Measurements from ENCODE around the gene STIM1.
A peak's percentile ranks its signal among the peaks of the same experiment; 100 is the strongest.
"Not testable (repeated sequence)": the region's sequence is repeated elsewhere in the genome, so short reads cannot be mapped to it uniquely, and the experiment has no call there.

The STIM1 gene

GRCh38 chr11:3877364-3878257 is 22.1 kb downstream of the STIM1 start:
- in situ Hi-C loops (cut with MboI; ENCODE audit: low pct_unique_long_range_greater_than_20kb, low sequenced_read_pairs) = no loop called here
- DNase-seq = no peak

- in situ Hi-C loops (cut with MboI; ENCODE audit: low pct_unique_long_range_greater_than_20kb, low sequenced_read_pairs) = no loop called here
- DNase-seq = no peak
Observed at GRCh38 chr11:3878258-3878584, 22.8 kb downstream of the STIM1 start.

- in situ Hi-C loops (cut with MboI; ENCODE audit: low pct_unique_long_range_greater_than_20kb, low sequenced_read_pairs) = no loop called here
- no peak for DNase-seq
Observed at GRCh38 chr11:3879216-3879966, 23.9 kb downstream of the STIM1 start.

GRCh38 chr11:3879967-3880542 is 24.6 kb downstream of the STIM1 start:
- DNase-seq = no peak
- in situ Hi-C loops (cut with MboI; ENCODE audit: low pct_unique_long_range_greater_than_20kb, low sequenced_read_pairs) = no loop called here

GRCh38 chr11:3880724-3881123 is 25.3 kb downstream of the STIM1 start:
- DNase-seq = peak; percentile 43
- in situ Hi-C loops (cut with MboI; ENCODE audit: low pct_unique_long_range_greater_than_20kb, low sequenced_read_pairs) = no loop called here

GRCh38 chr11:3882655-3883054 is 27.2 kb downstream of the STIM1 start:
- in situ Hi-C loops (cut with MboI; ENCODE audit: low pct_unique_long_range_greater_than_20kb, low sequenced_read_pairs) = no loop called here
- DNase-seq = no peak

GRCh38 chr11:3885855-3886254 is 30.4 kb downstream of the STIM1 start:
- no peak for DNase-seq
- in situ Hi-C loops (cut with MboI; ENCODE audit: low pct_unique_long_range_greater_than_20kb, low sequenced_read_pairs) = no loop called here

- in situ Hi-C loops (cut with MboI; ENCODE audit: low pct_unique_long_range_greater_than_20kb, low sequenced_read_pairs) = no loop called here
- no peak for DNase-seq
Observed at GRCh38 chr11:3886985-3887384, 31.5 kb downstream of the STIM1 start.

GRCh38 chr11:3888876-3889275 is 33.4 kb downstream of the STIM1 start:
- no peak for DNase-seq
- in situ Hi-C loops (cut with MboI; ENCODE audit: low pct_unique_long_range_greater_than_20kb, low sequenced_read_pairs) = no loop called here

GRCh38 chr11:3890014-3890413 is 34.5 kb downstream of the STIM1 start:
- in situ Hi-C loops (cut with MboI; ENCODE audit: low pct_unique_long_range_greater_than_20kb, low sequenced_read_pairs) = no loop called here
- no peak for DNase-seq

GRCh38 chr11:3890806-3891205 is 35.3 kb downstream of the STIM1 start:
- no peak for DNase-seq
- in situ Hi-C loops (cut with MboI; ENCODE audit: low pct_unique_long_range_greater_than_20kb, low sequenced_read_pairs) = no loop called here

- no peak for DNase-seq
- in situ Hi-C loops (cut with MboI; ENCODE audit: low pct_unique_long_range_greater_than_20kb, low sequenced_read_pairs) = no loop called here
Observed at GRCh38 chr11:3891751-3892150, 36.3 kb downstream of the STIM1 start.

- DNase-seq = no peak
- in situ Hi-C loops (cut with MboI; ENCODE audit: low pct_unique_long_range_greater_than_20kb, low sequenced_read_pairs) = no loop called here
Observed at GRCh38 chr11:3892156-3892555, 36.7 kb downstream of the STIM1 start.

GRCh38 chr11:3893311-3893710 is 37.8 kb downstream of the STIM1 start:
- DNase-seq = no peak
- in situ Hi-C loops (cut with MboI; ENCODE audit: low pct_unique_long_range_greater_than_20kb, low sequenced_read_pairs) = no loop called here

- peak; percentile 91 for DNase-seq
- in situ Hi-C loops (cut with MboI; ENCODE audit: low pct_unique_long_range_greater_than_20kb, low sequenced_read_pairs) = no loop called here
Observed at GRCh38 chr11:3894128-3894731, 38.8 kb downstream of the STIM1 start.

GRCh38 chr11:3896644-3897043 is 41.2 kb downstream of the STIM1 start:
- in situ Hi-C loops (cut with MboI; ENCODE audit: low pct_unique_long_range_greater_than_20kb, low sequenced_read_pairs) = no loop called here

GRCh38 chr11:3900230-3900629 is 44.8 kb downstream of the STIM1 start:
- in situ Hi-C loops (cut with MboI; ENCODE audit: low pct_unique_long_range_greater_than_20kb, low sequenced_read_pairs) = not testable (repeated sequence)

More at GRCh38 chr11:3896644-3897043, 41.2 kb downstream of the STIM1 start:
- DNase-seq = no peak

GRCh38 chr11:3901249-3902025 is 46.0 kb downstream of the STIM1 start:
- in situ Hi-C loops (cut with MboI; ENCODE audit: low pct_unique_long_range_greater_than_20kb, low sequenced_read_pairs) = no loop called here
- DNase-seq = no peak

More at GRCh38 chr11:3900230-3900629, 44.8 kb downstream of the STIM1 start:
- DNase-seq = not testable (repeated sequence)

GRCh38 chr11:3902441-3902840 is 47.0 kb downstream of the STIM1 start:
- no peak for DNase-seq
- in situ Hi-C loops (cut with MboI; ENCODE audit: low pct_unique_long_range_greater_than_20kb, low sequenced_read_pairs) = no loop called here

Measured in KBM-7 (cell line).